Lower leg skin (tissue), 3 donors: Measurements from ENCODE around the gene COL27A1.

Experiments used
- POLR2A ChIP-seq, 2 donors: fragments of 450-650 bp; IDR thresholded peaks; one replicate each; pipeline ENCODE4 v1.6.1; 2016 to 2017; ENCODE audit warnings: antibody characterized with exemption in 2 of 2, mild to moderate bottlenecking in 1 of 2, moderate library complexity in 1 of 2
- TF ChIP-seq, protein P1 (sequence below), 3 donors: fragments of 450-650 bp; IDR thresholded peaks; one replicate each; pipeline ENCODE4 v1.5.1; 2016; ENCODE audit warnings: antibody characterized with exemption in 3 of 3, mild to moderate bottlenecking in 3 of 3, moderate library complexity in 2 of 3

DNA sequence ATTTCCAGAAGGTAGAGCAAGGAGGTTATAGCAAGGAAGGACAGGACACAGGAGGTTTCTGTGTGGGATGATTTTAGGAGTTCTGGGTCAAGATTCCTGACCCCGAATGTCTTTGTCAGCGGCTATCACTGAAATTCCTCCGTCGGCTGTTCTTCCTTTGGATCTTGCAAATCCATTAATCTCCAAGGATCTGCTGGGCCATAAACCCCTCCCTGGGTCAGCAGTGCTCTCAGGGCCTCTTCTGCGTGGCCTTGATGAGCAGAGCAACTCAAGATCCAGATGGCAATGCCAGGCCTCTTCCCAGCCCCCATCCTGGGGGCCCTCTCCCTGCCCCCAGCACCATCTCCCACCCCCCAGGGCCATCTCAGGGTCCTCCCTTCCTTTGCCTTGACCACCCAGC, 16.3 kb upstream of the COL27A1 start:
- no peak for TF ChIP-seq POLR2A (IDR thresholded peaks at IDR 0.05)
- TF ChIP-seq, protein P1, sequence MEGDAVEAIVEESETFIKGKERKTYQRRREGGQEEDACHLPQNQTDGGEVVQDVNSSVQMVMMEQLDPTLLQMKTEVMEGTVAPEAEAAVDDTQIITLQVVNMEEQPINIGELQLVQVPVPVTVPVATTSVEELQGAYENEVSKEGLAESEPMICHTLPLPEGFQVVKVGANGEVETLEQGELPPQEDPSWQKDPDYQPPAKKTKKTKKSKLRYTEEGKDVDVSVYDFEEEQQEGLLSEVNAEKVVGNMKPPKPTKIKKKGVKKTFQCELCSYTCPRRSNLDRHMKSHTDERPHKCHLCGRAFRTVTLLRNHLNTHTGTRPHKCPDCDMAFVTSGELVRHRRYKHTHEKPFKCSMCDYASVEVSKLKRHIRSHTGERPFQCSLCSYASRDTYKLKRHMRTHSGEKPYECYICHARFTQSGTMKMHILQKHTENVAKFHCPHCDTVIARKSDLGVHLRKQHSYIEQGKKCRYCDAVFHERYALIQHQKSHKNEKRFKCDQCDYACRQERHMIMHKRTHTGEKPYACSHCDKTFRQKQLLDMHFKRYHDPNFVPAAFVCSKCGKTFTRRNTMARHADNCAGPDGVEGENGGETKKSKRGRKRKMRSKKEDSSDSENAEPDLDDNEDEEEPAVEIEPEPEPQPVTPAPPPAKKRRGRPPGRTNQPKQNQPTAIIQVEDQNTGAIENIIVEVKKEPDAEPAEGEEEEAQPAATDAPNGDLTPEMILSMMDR (IDR thresholded peaks at IDR 0.05) = no peak
